ENCODE data around the gene RBP4.

RBP4 gene

GRCh38 chr10:93595378-93596161 lies 5.5 kb downstream of the RBP4 start:
- no peak for DNase-seq

- no peak for DNase-seq
These were observed 6.5 kb downstream of the RBP4 start for GRCh38 chr10:93594518-93594917.

GRCh38 chr10:93593749-93594148 lies 7.3 kb downstream of the RBP4 start:
- DNase-seq = no peak

GRCh38 chr10:93593254-93593653 lies 7.8 kb downstream of the RBP4 start:
- no peak for DNase-seq

GRCh38 chr10:93591065-93591808 lies 9.8 kb downstream of the RBP4 start:
- DNase-seq = no peak

- no peak for DNase-seq
These were observed 10.4 kb downstream of the RBP4 start for GRCh38 chr10:93590638-93591037.

- no peak for DNase-seq
These were observed 11.1 kb downstream of the RBP4 start for GRCh38 chr10:93589648-93590562.

GRCh38 chr10:93584445-93584844 lies 16.6 kb downstream of the RBP4 start:
- no peak for DNase-seq

GRCh38 chr10:93580828-93581227 lies 20.2 kb downstream of the RBP4 start:
- no peak for DNase-seq

GRCh38 chr10:93579985-93580711 lies 20.9 kb downstream of the RBP4 start:
- DNase-seq = no peak

GRCh38 chr10:93579089-93579488 lies 21.9 kb downstream of the RBP4 start:
- DNase-seq = no peak

GRCh38 chr10:93577565-93577964 lies 23.5 kb downstream of the RBP4 start:
- no peak for DNase-seq

GRCh38 chr10:93576888-93577287 lies 24.1 kb downstream of the RBP4 start:
- no peak for DNase-seq

GRCh38 chr10:93573924-93574323 lies 27.1 kb downstream of the RBP4 start:
- no peak for DNase-seq

- DNase-seq = no peak
These were observed 27.8 kb downstream of the RBP4 start for GRCh38 chr10:93573051-93573909.

- DNase-seq = no peak
These were observed 28.4 kb downstream of the RBP4 start for GRCh38 chr10:93572606-93573005.

GRCh38 chr10:93570383-93570782 lies 30.7 kb downstream of the RBP4 start:
- no peak for DNase-seq

GRCh38 chr10:93568105-93568390 lies 33.0 kb downstream of the RBP4 start:
- no peak for DNase-seq

GRCh38 chr10:93567277-93568104 lies 33.5 kb downstream of the RBP4 start:
- DNase-seq = no peak

GRCh38 chr10:93566435-93567276 lies 34.4 kb downstream of the RBP4 start, which contains the start of gene FFAR4:
Gene FFAR4 (plus strand): TSS chr10:93566665. CDS start chr10:93566721, 56 bp downstream.
- DNase-seq = peak in 1 of 2 donors; percentile 14

All from CD4-positive, alpha-beta T cell treated with Interleukin-4 for 1 hour (primary cell).